PC-9 (cell line): ENCODE results near the gene PPP2R2B. TPM values are rescaled to one million over a fixed set of nuclear protein-coding genes. Genes with fewer than 3 reads are reported as not detected.
"Not testable (repeated sequence)": the region's sequence is repeated elsewhere in the genome, so short reads cannot be mapped to it uniquely, and the experiment has no call there.

ENCODE experiments used
- BruUV-seq: library from RNA; stranded (reverse); fragments of 400-500 nt; replicated peaks from 2 replicates; lab custom pipeline; 2021; lab: Mats Ljungman, UMichigan
- CTCF ChIA-PET: fragments of 300-600 bp; sonication (Branson Sonifier 250); formaldehyde crosslinking; loops from one replicate; lab custom pipeline; 2022; ENCODE audit warnings: antibody characterized with exemption; lab: Charles Lee
- POLR2A ChIA-PET: fragments of 300-600 bp; sonication (Branson Sonifier 250); formaldehyde crosslinking; loops from one replicate; lab custom pipeline; 2022; ENCODE audit warnings: antibody characterized with exemption; ENCODE audit not compliant: unreplicated experiment; lab: Charles Lee
- DNase-seq, 2 experiments: peaks; one replicate each; pipeline versions ENCODE4 v3.0.0 to v3.0.0-alpha.2; 2015 to 2022; ENCODE audit warnings: mixed read lengths in 1 of 2
- H2AFZ ChIP-seq: fragments of 200-600 bp; sonication (generic); 2 replicates; pipeline ENCODE4 v1.8.1; 2017; ENCODE audit warnings: antibody characterized with exemption
- H3F3A ChIP-seq: fragments of 200-600 bp; sonication (generic); 2 replicates; pipeline ENCODE4 v1.8.1; 2017; ENCODE audit warnings: antibody characterized with exemption, mild to moderate bottlenecking, low read depth; ENCODE audit not compliant: insufficient read depth
- H3K27ac ChIP-seq: fragments of 200-600 bp; sonication (generic); 2 replicates; pipeline ENCODE4 v1.6.1; 2016; ENCODE audit warnings: mixed run types
- H3K27me3 ChIP-seq: fragments of 200-600 bp; sonication (generic); 2 replicates; pipeline ENCODE4 v1.6.1; 2016; ENCODE audit warnings: low read depth, mixed run types; ENCODE audit not compliant: insufficient read depth
- H3K36me3 ChIP-seq: fragments of 200-600 bp; sonication (generic); 2 replicates; pipeline ENCODE4 v1.6.1; 2016; ENCODE audit warnings: low read depth, mixed run types
- H3K4me1 ChIP-seq: fragments of 200-600 bp; sonication (generic); replicated peaks from 2 replicates; pipeline ENCODE4 v1.6.1; 2016; ENCODE audit warnings: mixed run types; ENCODE audit not compliant: insufficient read depth
- H3K4me2 ChIP-seq: fragments of 200-600 bp; sonication (generic); 2 replicates; pipeline ENCODE4 v1.6.1; 2017; ENCODE audit warnings: mixed run types
- H3K4me3 ChIP-seq: fragments of 200-600 bp; sonication (generic); 2 replicates; pipeline ENCODE4 v1.6.1; 2016; ENCODE audit warnings: mixed run types
- H3K79me2 ChIP-seq: fragments of 200-600 bp; sonication (generic); 2 replicates; pipeline ENCODE4 v1.6.1; 2017; ENCODE audit warnings: low read depth, mixed run types
- H3K9me2 ChIP-seq: fragments of 200-600 bp; sonication (generic); 2 replicates; pipeline ENCODE4 v1.8.1; 2017; ENCODE audit warnings: mild to moderate bottlenecking; ENCODE audit not compliant: insufficient read depth
- H3K9me3 ChIP-seq: fragments of 200-600 bp; sonication (generic); 2 replicates; pipeline ENCODE4 v1.8.1; 2016; ENCODE audit warnings: low read depth; ENCODE audit not compliant: insufficient read depth
- H4K20me1 ChIP-seq: fragments of 200-600 bp; sonication (generic); 2 replicates; pipeline ENCODE4 v1.8.1; 2017; ENCODE audit not compliant: insufficient read depth
- EZH2 ChIP-seq: fragments of 200-600 bp; sonication (generic); IDR thresholded peaks from 2 replicates; pipeline ENCODE4 v1.8.0; 2017; ENCODE audit warnings: antibody characterized with exemption, low read depth
- intact Hi-C: fragments of 100-400 bp; cut with micrococcal nuclease; formaldehyde crosslinking; loops from one replicate; pipeline ENCODE4 v1.10.0; 2022; ENCODE audit not compliant: unreplicated experiment
- total RNA-seq: library from RNA; stranded (reverse); gene quantifications from 2 replicates; pipeline ENCODE4 v1.2.3, GENCODE V29; 2021
- TF ChIP-seq, protein P1 (sequence below): fragments of 200-600 bp; sonication (generic); conservative IDR thresholded peaks from 2 replicates; pipeline ENCODE4 v1.6.1; 2017; ENCODE audit warnings: mixed run types, antibody characterized with exemption, mild to moderate bottlenecking, moderate library complexity

Gene PPP2R2B
- total RNA-seq, 1 experiment from 2014 or later = not detected

GRCh38 chr5:146562461-146562860 lies 316.1 kb downstream of the PPP2R2B start:
- 0 out of 2 replicates have a peak, but pooled peaks cover 10% of the 10 kb centered on the region for H3K27me3 ChIP-seq
- H2AFZ ChIP-seq = no peak overlapping the region
- no peak overlapping the region for H3K4me3 ChIP-seq
- H3K79me2 ChIP-seq = no peaks in the 10 kb centered on the region
- no peak overlapping the region for H3K27ac ChIP-seq
- no peaks in the 10 kb centered on the region for H3K9me2 ChIP-seq
- no peaks in the 10 kb centered on the region for H3F3A ChIP-seq
- POLR2A ChIA-PET = no interaction called here
- H3K4me1 ChIP-seq = no peaks in the 10 kb centered on the region
- H3K4me2 ChIP-seq = no peak overlapping the region
- H3K9me3 ChIP-seq = no peaks in the 10 kb centered on the region
- intact Hi-C loops = no loop called here
- no peak for DNase-seq
- H3K36me3 ChIP-seq = no peaks in the 10 kb centered on the region
- TF ChIP-seq, protein P1, sequence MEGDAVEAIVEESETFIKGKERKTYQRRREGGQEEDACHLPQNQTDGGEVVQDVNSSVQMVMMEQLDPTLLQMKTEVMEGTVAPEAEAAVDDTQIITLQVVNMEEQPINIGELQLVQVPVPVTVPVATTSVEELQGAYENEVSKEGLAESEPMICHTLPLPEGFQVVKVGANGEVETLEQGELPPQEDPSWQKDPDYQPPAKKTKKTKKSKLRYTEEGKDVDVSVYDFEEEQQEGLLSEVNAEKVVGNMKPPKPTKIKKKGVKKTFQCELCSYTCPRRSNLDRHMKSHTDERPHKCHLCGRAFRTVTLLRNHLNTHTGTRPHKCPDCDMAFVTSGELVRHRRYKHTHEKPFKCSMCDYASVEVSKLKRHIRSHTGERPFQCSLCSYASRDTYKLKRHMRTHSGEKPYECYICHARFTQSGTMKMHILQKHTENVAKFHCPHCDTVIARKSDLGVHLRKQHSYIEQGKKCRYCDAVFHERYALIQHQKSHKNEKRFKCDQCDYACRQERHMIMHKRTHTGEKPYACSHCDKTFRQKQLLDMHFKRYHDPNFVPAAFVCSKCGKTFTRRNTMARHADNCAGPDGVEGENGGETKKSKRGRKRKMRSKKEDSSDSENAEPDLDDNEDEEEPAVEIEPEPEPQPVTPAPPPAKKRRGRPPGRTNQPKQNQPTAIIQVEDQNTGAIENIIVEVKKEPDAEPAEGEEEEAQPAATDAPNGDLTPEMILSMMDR = no peak
- no peak for TF ChIP-seq EZH2
- no TSS peak for BruUV-seq
- H4K20me1 ChIP-seq = no peaks in the 10 kb centered on the region
- CTCF ChIA-PET = interaction anchor here (0.7 kb wide), 1 partner anchor 36 kb away, joined by 5 read pairs; no protein-coding TSS in a partner anchor

DNA sequence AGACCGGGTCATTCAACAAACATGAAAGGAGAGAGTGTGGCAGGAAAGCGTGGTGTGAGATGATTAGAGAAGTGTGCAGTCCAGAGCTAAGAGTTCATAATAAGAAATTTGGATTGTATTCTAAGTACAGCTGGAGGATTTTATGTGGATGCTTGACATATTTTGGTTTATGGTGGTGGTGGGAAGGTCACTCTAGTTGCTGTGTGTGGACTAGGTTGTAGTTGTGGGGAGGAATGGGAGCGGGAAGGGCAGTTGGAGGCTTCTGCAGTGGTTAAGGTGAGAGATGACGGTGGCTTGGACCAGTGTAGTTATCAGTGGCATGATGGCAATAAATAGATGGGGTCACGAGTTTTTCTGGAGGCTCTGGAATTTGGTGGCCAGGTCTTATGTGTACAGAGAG lies 316.8 kb downstream of the PPP2R2B start:
- BruUV-seq = no TSS peak
- CTCF ChIA-PET = interaction anchor here (0.5 to 0.7 kb wide), 2 partner anchors 35 to 201 kb away, joined by 3 to 5 read pairs; no protein-coding TSS in a partner anchor
- Histone ChIP-seq H3K4me1 (no peaks in the 10 kb centered on the region), H3K4me3 (no peak overlapping the region), H3K27me3 (0 out of 2 replicates have a peak, but pooled peaks cover 10% of the 10 kb centered on the region), H3F3A (no peaks in the 10 kb centered on the region), H2AFZ (no peak overlapping the region), H3K27ac (no peak overlapping the region), H3K36me3 (no peaks in the 10 kb centered on the region), H3K79me2 (no peaks in the 10 kb centered on the region), H3K9me3 (no peaks in the 10 kb centered on the region), H4K20me1 (no peaks in the 10 kb centered on the region), H3K9me2 (no peaks in the 10 kb centered on the region), H3K4me2 (no peak overlapping the region)
- no peak for DNase-seq
- POLR2A ChIA-PET = no interaction called here
- TF ChIP-seq, protein P1 = no peak
- TF ChIP-seq EZH2 = no peak
- intact Hi-C loops = no loop called here

GRCh38 chr5:146560205-146560812 lies 318.2 kb downstream of the PPP2R2B start:
- ChIA-PET POLR2A (no interaction called here), CTCF (no interaction called here)
- no peaks in the 10 kb centered on the region for H3K79me2 ChIP-seq
- H3K4me3 ChIP-seq = no peak overlapping the region
- intact Hi-C loops = no loop called here
- H3F3A ChIP-seq = no peaks in the 10 kb centered on the region
- BruUV-seq = no TSS peak
- no peak for DNase-seq
- no peaks in the 10 kb centered on the region for H3K9me3 ChIP-seq
- H4K20me1 ChIP-seq = no peaks in the 10 kb centered on the region
- no peaks in the 10 kb centered on the region for H3K9me2 ChIP-seq
- H3K4me1 ChIP-seq = no peaks in the 10 kb centered on the region
- no peak overlapping the region for H2AFZ ChIP-seq
- TF ChIP-seq, protein P1 = no peak
- no peak for TF ChIP-seq EZH2
- H3K27ac ChIP-seq = no peak overlapping the region
- no peaks in the 10 kb centered on the region for H3K36me3 ChIP-seq
- H3K27me3 ChIP-seq = 0 out of 2 replicates have a peak, but pooled peaks cover 10% of the 10 kb centered on the region
- H3K4me2 ChIP-seq = no peak overlapping the region

- H3K27ac ChIP-seq, POLR2A ChIA-PET, H2AFZ ChIP-seq, H3K4me1 ChIP-seq, DNase-seq, H3K36me3 ChIP-seq, H3F3A ChIP-seq, H4K20me1 ChIP-seq, H3K4me3 ChIP-seq, BruUV-seq, intact Hi-C loops, H3K9me2 ChIP-seq, H3K79me2 ChIP-seq, H3K4me2 ChIP-seq, H3K27me3 ChIP-seq, H3K9me3 ChIP-seq: not testable (repeated sequence)
- CTCF ChIA-PET = interaction anchor here (1.2 kb wide), 1 partner anchor 15 kb away, joined by 3 read pairs; no protein-coding TSS in a partner anchor
These were observed 321.7 kb downstream of the PPP2R2B start for GRCh38 chr5:146556884-146557283.
